HepG2 (cell line): ENCODE data around the gene TMCO6. TPM values are rescaled to one million over a fixed set of nuclear protein-coding genes. Genes with fewer than 3 reads are reported as not detected.

ENCODE experiments used
- ARNTL ChIP-seq: sonication (generic); formaldehyde crosslinking; IDR thresholded peaks from 2 replicates; pipeline ENCODE4 v1.4.0; 2020; ENCODE audit warnings: mild to moderate bottlenecking, missing genetic modification reagents
- CEBPB ChIP-seq: IDR thresholded peaks from 2 replicates; pipeline ENCODE4 v1.6.1; 2011; ENCODE audit warnings: low read depth, low read length, improper control_type of control experiment, borderline replicate concordance
- ELK4 ChIP-seq: sonication (generic); formaldehyde crosslinking; IDR thresholded peaks from 2 replicates; pipeline ENCODE4 v1.9.0; 2021; ENCODE audit warnings: missing genetic modification reagents, borderline replicate concordance
- GPN1 ChIP-seq: sonication (generic); formaldehyde crosslinking; IDR thresholded peaks from 2 replicates; pipeline ENCODE4 v1.5.1; 2020; ENCODE audit warnings: missing genetic modification reagents, borderline replicate concordance
- HNF4A ChIP-seq: sonication (generic); formaldehyde crosslinking; IDR thresholded peaks from 2 replicates; pipeline ENCODE4 v1.4.0; 2020; ENCODE audit warnings: missing genetic modification reagents
- HOXA7 ChIP-seq: sonication (generic); formaldehyde crosslinking; IDR thresholded peaks from 2 replicates; pipeline ENCODE4 v1.8.1; 2022; ENCODE audit warnings: mild to moderate bottlenecking, missing genetic modification reagents, moderate library complexity
- IRX3 ChIP-seq: sonication (generic); formaldehyde crosslinking; IDR thresholded peaks from 2 replicates; pipeline ENCODE4 v1.8.1; 2023; ENCODE audit warnings: mild to moderate bottlenecking, low read depth, missing genetic modification reagents, borderline replicate concordance
- MBNL3 ChIP-seq: fragments of 250-450 bp; sonication (Bioruptor Pico); conservative IDR thresholded peaks from 2 replicates; pipeline ENCODE4 v1.8.0; 2022; ENCODE audit warnings: mild to moderate bottlenecking, inconsistent platforms
- MEIS2 ChIP-seq: sonication (generic); formaldehyde crosslinking; IDR thresholded peaks from 2 replicates; pipeline ENCODE4 v1.9.0; 2021; ENCODE audit warnings: mild to moderate bottlenecking, missing genetic modification reagents
- MIER2 ChIP-seq: IDR thresholded peaks from 2 replicates; pipeline ENCODE4 v1.6.1; 2016; ENCODE audit warnings: missing biosample characterization, missing genetic modification reagents
- MYC ChIP-seq: sonication (generic); formaldehyde crosslinking; IDR thresholded peaks from 2 replicates; pipeline ENCODE4 v1.9.0; 2021; ENCODE audit warnings: missing genetic modification reagents, borderline replicate concordance
- NFE2L1 ChIP-seq: sonication (generic); formaldehyde crosslinking; IDR thresholded peaks from 2 replicates; pipeline ENCODE4 v1.4.0; 2020; ENCODE audit warnings: missing genetic modification reagents, mild to moderate bottlenecking, borderline replicate concordance
- PAXIP1 ChIP-seq: sonication (generic); formaldehyde crosslinking; conservative IDR thresholded peaks from 2 replicates; pipeline ENCODE4 v1.4.0; 2020; ENCODE audit warnings: mild to moderate bottlenecking, missing genetic modification reagents, moderate library complexity
- SIN3A ChIP-seq: IDR thresholded peaks from 2 replicates; pipeline ENCODE4 v1.6.1; 2011; ENCODE audit warnings: low read depth, mild to moderate bottlenecking, control low read depth, low read length, borderline replicate concordance
- ZFY ChIP-seq: sonication (generic); formaldehyde crosslinking; IDR thresholded peaks from 2 replicates; pipeline ENCODE4 v1.4.0; 2020; ENCODE audit warnings: missing genetic modification reagents
- ZMAT5 ChIP-seq: sonication (generic); formaldehyde crosslinking; IDR thresholded peaks from 2 replicates; pipeline ENCODE4 v1.5.0; 2020; ENCODE audit warnings: mild to moderate bottlenecking, low read depth, missing genetic modification reagents, borderline replicate concordance
- ZNF281 ChIP-seq: sonication (generic); formaldehyde crosslinking; IDR thresholded peaks from 2 replicates; pipeline ENCODE4 v1.4.0; 2020; ENCODE audit warnings: missing genetic modification reagents, borderline replicate concordance
- ZNF331 ChIP-seq: sonication (generic); formaldehyde crosslinking; IDR thresholded peaks from 2 replicates; pipeline ENCODE4 v1.4.0; 2020; ENCODE audit warnings: missing genetic modification reagents
- ZSCAN12 ChIP-seq: sonication (generic); formaldehyde crosslinking; IDR thresholded peaks from 2 replicates; pipeline ENCODE4 v1.9.0; 2021; ENCODE audit warnings: mild to moderate bottlenecking, missing genetic modification reagents
- ZSCAN21 ChIP-seq: sonication (generic); formaldehyde crosslinking; IDR thresholded peaks from 2 replicates; pipeline ENCODE4 v1.8.0; 2022; ENCODE audit warnings: mild to moderate bottlenecking, missing genetic modification reagents, moderate library complexity, borderline replicate concordance
- ZSCAN25 ChIP-seq: sonication (generic); formaldehyde crosslinking; IDR thresholded peaks from 2 replicates; pipeline ENCODE4 v1.8.0; 2022; ENCODE audit warnings: mild to moderate bottlenecking, missing genetic modification reagents
- polyA plus RNA-seq, 8 experiments: library from polyadenylated mRNA; depleted of rRNA in 3 of 8; stranded (reverse) in 7 of 8; unstranded in 1 of 8; fragments of >200 nt; fragmentation: Illumina TruSeq in 4 of 8; extraction: Trizol in 4 of 8; gene quantifications; 2 replicates each; pipeline versions ENCODE4 v1.2.1 to v1.2.3, GENCODE V29; 2011 to 2016; ENCODE audit warnings: low read depth in 4 of 8, missing spikeins in 1 of 8, mixed read lengths in 1 of 8; ENCODE audit not compliant: insufficient read depth in 1 of 8
- total RNA-seq, 5 experiments: library from RNA; depleted of rRNA; stranded (reverse); fragments of >200 nt; fragmentation: Illumina TruSeq; extraction: Trizol; gene quantifications; 2 replicates each; pipeline ENCODE4 v1.2.3, GENCODE V29; 2016; ENCODE audit warnings: low read depth in 1 of 5

Gene TMCO6
- total and polyA plus RNA-seq, 2 of the 13 experiments (the other 11 are each of a cell fraction or from before 2014, with no cell fraction given) = 16.6 to 28.2 TPM

GRCh38 chr5:140690941-140691924 lies 52.0 kb downstream of the TMCO6 start, which contains the start of the genes HARS1 and HARS2 (continued):
- TF ChIP-seq CEBPB (no peak), MBNL3 (CRISPR knock-in tag) (no peak), HNF4A (CRISPR knock-in tag) (no peak), ARNTL (CRISPR knock-in tag) (no peak), ZMAT5 (CRISPR knock-in tag) (no peak), GPN1 (CRISPR knock-in tag) (no peak), PAXIP1 (CRISPR knock-in tag) (peak; percentile 54), ZNF281 (CRISPR knock-in tag) (no peak; the same call in 1 of the 2 replicates), ELK4 (CRISPR knock-in tag) (no peak; the same call in 1 of the 2 replicates), MYC (CRISPR knock-in tag) (peak; percentile 91), HOXA7 (no peak), SIN3A (no peak; the same call in none of the 2 replicates), ZNF331 (no peak; the same call in 1 of the 2 replicates), ZSCAN12 (CRISPR knock-in tag) (peak; percentile 92; the same call in 1 of the 2 replicates), MEIS2 (CRISPR knock-in tag) (peak; percentile 69; the same call in 1 of the 2 replicates), NFE2L1 (CRISPR knock-in tag) (peak; percentile 68), ZSCAN25 (CRISPR knock-in tag) (no peak; the same call in 1 of the 2 replicates), ZFY (peak; percentile 92), MIER2 (CRISPR knock-in tag) (peak; percentile 75; the same call in 1 of the 2 replicates), IRX3 (CRISPR knock-in tag) (0 out of 2 replicates have a peak, but pooled peaks have one; percentile 33), ZSCAN21 (CRISPR knock-in tag) (no peak)
